ENCODE measurements around the gene ZNF521.

DNA sequence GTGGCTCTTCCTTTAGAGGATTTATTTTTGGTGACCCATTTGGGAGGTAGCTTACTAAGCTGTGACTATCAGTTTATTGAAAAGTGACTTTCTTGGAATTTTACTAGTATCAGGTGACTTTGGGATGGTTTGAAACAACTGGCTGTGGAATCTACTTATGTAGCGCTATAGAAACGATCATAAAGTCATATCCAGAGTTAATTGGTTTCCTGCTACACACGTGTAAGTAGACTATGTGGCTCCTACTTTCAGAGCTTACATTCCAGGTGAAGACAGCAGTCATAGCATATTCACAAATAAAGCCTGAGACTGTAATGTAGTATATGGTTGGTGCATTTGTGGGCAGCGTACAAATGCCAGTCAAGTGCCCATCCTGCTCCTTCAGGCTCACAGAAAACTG is 308.9 kb downstream of the ZNF521 start:
- TF ChIP-seq POLR2A (IDR thresholded peaks at IDR 0.05), result no peak
- TF ChIP-seq, protein P1, sequence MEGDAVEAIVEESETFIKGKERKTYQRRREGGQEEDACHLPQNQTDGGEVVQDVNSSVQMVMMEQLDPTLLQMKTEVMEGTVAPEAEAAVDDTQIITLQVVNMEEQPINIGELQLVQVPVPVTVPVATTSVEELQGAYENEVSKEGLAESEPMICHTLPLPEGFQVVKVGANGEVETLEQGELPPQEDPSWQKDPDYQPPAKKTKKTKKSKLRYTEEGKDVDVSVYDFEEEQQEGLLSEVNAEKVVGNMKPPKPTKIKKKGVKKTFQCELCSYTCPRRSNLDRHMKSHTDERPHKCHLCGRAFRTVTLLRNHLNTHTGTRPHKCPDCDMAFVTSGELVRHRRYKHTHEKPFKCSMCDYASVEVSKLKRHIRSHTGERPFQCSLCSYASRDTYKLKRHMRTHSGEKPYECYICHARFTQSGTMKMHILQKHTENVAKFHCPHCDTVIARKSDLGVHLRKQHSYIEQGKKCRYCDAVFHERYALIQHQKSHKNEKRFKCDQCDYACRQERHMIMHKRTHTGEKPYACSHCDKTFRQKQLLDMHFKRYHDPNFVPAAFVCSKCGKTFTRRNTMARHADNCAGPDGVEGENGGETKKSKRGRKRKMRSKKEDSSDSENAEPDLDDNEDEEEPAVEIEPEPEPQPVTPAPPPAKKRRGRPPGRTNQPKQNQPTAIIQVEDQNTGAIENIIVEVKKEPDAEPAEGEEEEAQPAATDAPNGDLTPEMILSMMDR (IDR thresholded peaks at IDR 0.05), result no peak
